Erythroblast (primary cell): ENCODE results near the gene C1orf94.

Experiments
- GATA1 ChIP-seq: IDR thresholded peaks from 2 replicates; pipeline ENCODE4 v1.6.1; 2011; ENCODE audit warnings: low read depth, mild to moderate bottlenecking, control low read depth, low read length, moderate library complexity
- POLR2A ChIP-seq: IDR thresholded peaks from 2 replicates; pipeline ENCODE4 v1.6.1; 2011; ENCODE audit warnings: mild to moderate bottlenecking, low read length

GRCh38 chr1:34186741-34187494, 10.2 kb downstream of the C1orf94 start:
- TF ChIP-seq POLR2A: no peak
- no peak for TF ChIP-seq GATA1
